DND-41 (cell line): ENCODE measurements around the gene PCSK1N.

Experiments
- CTCF ChIP-seq: IDR thresholded peaks from 2 replicates; pipeline ENCODE4 v1.5.1; 2012; ENCODE audit warnings: borderline replicate concordance, low read length, moderate library complexity, mild to moderate bottlenecking; ENCODE audit not compliant: poor library complexity, severe bottlenecking; ENCODE audit errors: extremely low read depth
- EZH2 ChIP-seq: IDR thresholded peaks from 3 replicates; pipeline ENCODE4 v1.6.1; 2012; ENCODE audit warnings: borderline replicate concordance, low read depth, mild to moderate bottlenecking, moderate library complexity, low read length, inconsistent platforms; ENCODE audit not compliant: severe bottlenecking

- no peak for TF ChIP-seq CTCF
- TF ChIP-seq EZH2 = no peak
These were observed 11.3 kb downstream of the PCSK1N start for GRCh38 chrX:48824066-48824465.
